WERI-Rb-1 (cell line): Measurements from ENCODE around the gene PFKP.
"Not testable (repeated sequence)": the region's sequence is repeated elsewhere in the genome, so short reads cannot be mapped to it uniquely, and the experiment has no call there.

Experiments used
- DNase-seq: peaks from one replicate; pipeline ENCODE4 v3.0.0-alpha.2; 2020
- H3K27ac ChIP-seq: fragments of 250-450 bp; sonication (Bioruptor Pico); 2 replicates; pipeline ENCODE4 v1.5.1; 2020; ENCODE audit warnings: mild to moderate bottlenecking, moderate library complexity
- H3K27me3 ChIP-seq: fragments of 250-450 bp; sonication (Bioruptor Pico); 2 replicates; pipeline ENCODE4 v1.5.1; 2021; ENCODE audit warnings: mild to moderate bottlenecking, low read depth, moderate library complexity; ENCODE audit not compliant: insufficient read depth, severe bottlenecking
- H3K36me3 ChIP-seq: fragments of 250-450 bp; sonication (Bioruptor Pico); 2 replicates; pipeline ENCODE4 v1.5.1; 2020; ENCODE audit warnings: mild to moderate bottlenecking, moderate library complexity
- H3K4me3 ChIP-seq: 2 replicates; pipeline ENCODE4 v1.5.1; 2011; ENCODE audit warnings: low read depth, mild to moderate bottlenecking, control low read depth, low read length
- H3K9me3 ChIP-seq: fragments of 250-450 bp; sonication (Bioruptor Pico); 2 replicates; pipeline ENCODE4 v1.5.1; 2021; ENCODE audit warnings: mild to moderate bottlenecking, moderate library complexity; ENCODE audit not compliant: severe bottlenecking
- CTCF ChIP-seq: IDR thresholded peaks from 2 replicates; pipeline ENCODE4 v1.5.1; 2011; ENCODE audit warnings: low read depth, mild to moderate bottlenecking, control low read depth, inconsistent platforms, low read length

PFKP gene

GRCh38 chr10:3056280-3057037, 10.9 kb upstream of the PFKP start:
- Histone ChIP-seq H3K4me3 (no peak overlapping the region), H3K36me3 (no peaks in the 10 kb centered on the region), H3K27ac (no peak overlapping the region), H3K9me3 (no peaks in the 10 kb centered on the region), H3K27me3 (no peaks in the 10 kb centered on the region)
- TF ChIP-seq CTCF, result no peak
- DNase-seq, result no peak

- Histone ChIP-seq H3K9me3 (no peaks in the 10 kb centered on the region), H3K36me3 (no peaks in the 10 kb centered on the region), H3K4me3 (no peak overlapping the region), H3K27me3 (no peaks in the 10 kb centered on the region), H3K27ac (no peak overlapping the region)
- no peak for TF ChIP-seq CTCF
- no peak for DNase-seq
Measured at GRCh38 chr10:3057946-3058345, 9.4 kb upstream of the PFKP start.

GRCh38 chr10:3059974-3060373, 7.4 kb upstream of the PFKP start:
- Histone ChIP-seq H3K36me3 (no peaks in the 10 kb centered on the region), H3K4me3 (no peak overlapping the region), H3K27ac (no peak overlapping the region), H3K27me3 (no peaks in the 10 kb centered on the region), H3K9me3 (no peaks in the 10 kb centered on the region)
- TF ChIP-seq CTCF, result no peak
- DNase-seq, result no peak

GRCh38 chr10:3060481-3060889, 6.9 kb upstream of the PFKP start:
- no peak for TF ChIP-seq CTCF
- no peak overlapping the region for H3K4me3 ChIP-seq
- H3K36me3 ChIP-seq, result no peaks in the 10 kb centered on the region
- H3K9me3 ChIP-seq, result no peaks in the 10 kb centered on the region
- DNase-seq, result no peak
- no peak overlapping the region for H3K27ac ChIP-seq
- H3K27me3 ChIP-seq, result no peaks in the 10 kb centered on the region

- not testable (repeated sequence) for H3K27me3 ChIP-seq, H3K27ac ChIP-seq, H3K4me3 ChIP-seq, H3K36me3 ChIP-seq, H3K9me3 ChIP-seq
- DNase-seq, result peak; percentile 42
Measured at GRCh38 chr10:3061323-3061898, 5.9 kb upstream of the PFKP start.

- no peak for DNase-seq
Measured at GRCh38 chr10:3062502-3063186, 4.7 kb upstream of the PFKP start.

More at GRCh38 chr10:3062502-3063186, 4.7 kb upstream of the PFKP start:
- Histone ChIP-seq H3K36me3 (no peaks in the 10 kb centered on the region), H3K27me3 (no peaks in the 10 kb centered on the region), H3K27ac (no peak overlapping the region), H3K9me3 (no peaks in the 10 kb centered on the region), H3K4me3 (no peak overlapping the region)
- TF ChIP-seq CTCF, result no peak
